OCI-LY7 (cell line): ENCODE measurements around the gene LSMEM2. TPM values are rescaled to one million over a fixed set of nuclear protein-coding genes. Genes with fewer than 3 reads are reported as not detected.

Source experiments
- BruUV-seq: library from RNA; stranded (reverse); fragments of 400-500 nt; replicated peaks from 2 replicates; lab custom pipeline; 2021; lab: Mats Ljungman, UMichigan
- CTCF ChIA-PET: fragments of 300-600 bp; sonication (Branson Sonifier 250); formaldehyde crosslinking; loops from one replicate; lab custom pipeline; 2022; ENCODE audit warnings: antibody characterized with exemption; ENCODE audit not compliant: unreplicated experiment; lab: Charles Lee
- POLR2A ChIA-PET: fragments of 300-600 bp; sonication (Branson Sonifier 250); formaldehyde crosslinking; loops from one replicate; lab custom pipeline; 2022; ENCODE audit warnings: antibody characterized with exemption; lab: Charles Lee
- DNase-seq: peaks from one replicate; pipeline ENCODE4 v3.0.0-alpha.2; 2015; ENCODE audit warnings: low spot score
- H2AFZ ChIP-seq: fragments of 200-600 bp; sonication (generic), shearing (Covaris generic); 2 replicates; pipeline ENCODE4 v1.6.1; 2014; ENCODE audit warnings: mild to moderate bottlenecking, antibody characterized with exemption, low read length, moderate library complexity
- H3K27ac ChIP-seq: fragments of 200-600 bp; sonication (generic); 2 replicates; pipeline ENCODE4 v1.5.1; 2014; ENCODE audit warnings: mixed run types, low read depth, mild to moderate bottlenecking, moderate library complexity, low read length, inconsistent platforms; ENCODE audit not compliant: poor library complexity, severe bottlenecking
- H3K36me3 ChIP-seq: fragments of 200-600 bp; sonication (generic); 2 replicates; pipeline ENCODE4 v1.6.1; 2014; ENCODE audit warnings: mild to moderate bottlenecking, antibody characterized with exemption, low read length, moderate library complexity, mixed read lengths; ENCODE audit not compliant: insufficient read depth
- H3K4me1 ChIP-seq: fragments of 200-600 bp; sonication (generic); 2 replicates; pipeline ENCODE4 v1.5.1; 2014; ENCODE audit warnings: mild to moderate bottlenecking, low read length; ENCODE audit not compliant: insufficient read depth, poor library complexity, severe bottlenecking
- H3K4me2 ChIP-seq: fragments of 200-600 bp; sonication (generic); 2 replicates; pipeline ENCODE4 v1.6.1; 2014; ENCODE audit warnings: mild to moderate bottlenecking, low read length
- H3K4me3 ChIP-seq: fragments of 200-600 bp; sonication (generic); 2 replicates; pipeline ENCODE4 v1.5.1; 2014; ENCODE audit warnings: mild to moderate bottlenecking, low read depth, low read length; ENCODE audit not compliant: poor library complexity, severe bottlenecking
- H3K79me2 ChIP-seq: fragments of 200-600 bp; sonication (generic); 2 replicates; pipeline ENCODE4 v1.6.1; 2016; ENCODE audit warnings: low read depth, mild to moderate bottlenecking, low read length, moderate library complexity, mixed read lengths; ENCODE audit not compliant: insufficient read depth
- H3K9me2 ChIP-seq: fragments of 200-600 bp; sonication (generic); 2 replicates; pipeline ENCODE4 v1.6.1; 2016; ENCODE audit warnings: mild to moderate bottlenecking, low read length, mixed read lengths; ENCODE audit not compliant: insufficient read depth
- H3K9me3 ChIP-seq: fragments of 200-600 bp; sonication (generic); 2 replicates; pipeline ENCODE4 v1.6.1; 2014; ENCODE audit warnings: mild to moderate bottlenecking, mixed run types, low read length, mixed read lengths
- H4K20me1 ChIP-seq: fragments of 200-600 bp; sonication (generic); 2 replicates; pipeline ENCODE4 v1.6.1; 2014; ENCODE audit warnings: mild to moderate bottlenecking, antibody characterized with exemption, low read length, moderate library complexity, mixed read lengths; ENCODE audit not compliant: insufficient read depth
- CTCF ChIP-seq: fragments of 200-600 bp; sonication (generic); conservative IDR thresholded peaks from 2 replicates; pipeline ENCODE4 v1.5.1; 2014; ENCODE audit warnings: mild to moderate bottlenecking, antibody characterized with exemption, low read length, moderate library complexity, mixed read lengths
- EZH2phosphoT487 ChIP-seq: fragments of 200-600 bp; sonication (generic); IDR thresholded peaks from 2 replicates; pipeline ENCODE4 v1.6.1; 2018; ENCODE audit warnings: low read depth, borderline replicate concordance, mild to moderate bottlenecking, mixed run types, antibody characterized with exemption, low read length, moderate library complexity, mixed read lengths
- intact Hi-C: fragments of 100-400 bp; cut with micrococcal nuclease; formaldehyde crosslinking; loops from one replicate; pipeline ENCODE4 v1.10.0; 2022; ENCODE audit not compliant: unreplicated experiment
- total RNA-seq, 2 experiments: library from RNA; depleted of rRNA in 1 of 2; stranded (reverse); fragments of >200 nt in 1 of 2; shearing (Covaris generic) in 1 of 2; gene quantifications; 2 replicates each; pipeline ENCODE4 v1.2.3, GENCODE V29; 2014 to 2022

Gene LSMEM2
- total RNA-seq, 2 experiments from 2014 or later: not detected

GRCh38 chr3:50325497-50326181, 46.8 kb downstream of the LSMEM2 start:
- intact Hi-C loops: no loop called here
- peaks cover 33% of the 10 kb centered on the region for H3K36me3 ChIP-seq
- BruUV-seq: no TSS peak
- peaks cover 20% of the 10 kb centered on the region for H3K4me1 ChIP-seq
- ChIA-PET POLR2A (no interaction called here), CTCF (no interaction called here)
- H3K27ac ChIP-seq: no peak overlapping the region
- H2AFZ ChIP-seq: no peak overlapping the region
- no peak for TF ChIP-seq CTCF
- no peak for TF ChIP-seq EZH2phosphoT487
- H3K9me3 ChIP-seq: no peaks in the 10 kb centered on the region
- H3K9me2 ChIP-seq: no peaks in the 10 kb centered on the region
- no peaks in the 10 kb centered on the region for H4K20me1 ChIP-seq
- DNase-seq: no peak
- H3K4me2 ChIP-seq: no peak overlapping the region
- H3K4me3 ChIP-seq: no peak overlapping the region
- H3K79me2 ChIP-seq: peaks cover 12% of the 10 kb centered on the region; the same call in 1 of the 2 replicates

GRCh38 chr3:50326182-50326541, 47.3 kb downstream of the LSMEM2 start:
- peaks cover 20% of the 10 kb centered on the region for H3K4me1 ChIP-seq

More at GRCh38 chr3:50326182-50326541, 47.3 kb downstream of the LSMEM2 start:
- Histone ChIP-seq H4K20me1 (no peaks in the 10 kb centered on the region), H3K9me2 (no peaks in the 10 kb centered on the region), H3K4me3 (no peak overlapping the region), H3K36me3 (peaks cover 39% of the 10 kb centered on the region), H3K9me3 (no peaks in the 10 kb centered on the region), H3K27ac (no peak overlapping the region), H2AFZ (no peak overlapping the region), H3K79me2 (peaks cover 12% of the 10 kb centered on the region; the same call in 1 of the 2 replicates), H3K4me2 (no peak overlapping the region)
- no TSS peak for BruUV-seq
- no peak for DNase-seq
- POLR2A ChIA-PET: no interaction called here
- TF ChIP-seq CTCF (no peak), EZH2phosphoT487 (no peak)
- CTCF ChIA-PET: no interaction called here
- intact Hi-C loops: no loop called here
